Measurements from ENCODE around the gene HIF1A. TPM values are rescaled to one million over a fixed set of nuclear protein-coding genes. Genes with fewer than 3 reads are reported as not detected.

Gene HIF1A
- total RNA-seq, 1 donor from 2014 or later = 179 TPM

GRCh38 chr14:61671082-61671481 is 24.2 kb upstream of the HIF1A start:
- peaks cover 11% of the 10 kb centered on the region for H3K4me1 Mint-ChIP-seq
- POLR2A ChIA-PET = interaction anchor here (0.7 to 2.4 kb wide), 4 partner anchors 10 to 192 kb away, joined by 3 to 11 read pairs (median 6); partner anchors contain the start of gene HIF1A

GRCh38 chr14:61672796-61673195 is 22.5 kb upstream of the HIF1A start:
- no peak overlapping the region for H3K4me3 Mint-ChIP-seq
- H3K27ac Mint-ChIP-seq = no peak overlapping the region

More at GRCh38 chr14:61671082-61671481, 24.2 kb upstream of the HIF1A start:
- CTCF ChIA-PET = no interaction called here
- no peak for TF ChIP-seq CTCF (IDR thresholded peaks at IDR 0.05)
- intact Hi-C loops (cut with micrococcal nuclease) = loop anchor here (1.0 to 2.0 kb wide), 2 partner anchors 8 to 24 kb away; partner anchors contain the start of gene HIF1A
- no peak overlapping the region for H3K27ac Mint-ChIP-seq
- no peaks in the 10 kb centered on the region for H3K9me3 Mint-ChIP-seq
- no peaks in the 10 kb centered on the region for H3K36me3 Mint-ChIP-seq (ENCODE audit: low read depth)
- DNase-seq (no peak), ATAC-seq (ENCODE audit: low read depth) (peak; percentile 68)
- no peaks in the 10 kb centered on the region for H3K27me3 Mint-ChIP-seq
- no peak overlapping the region for H3K4me3 Mint-ChIP-seq

GRCh38 chr14:61673305-61673704 is 22.0 kb upstream of the HIF1A start:
- Mint-ChIP-seq H3K36me3 (ENCODE audit: low read depth) (no peaks in the 10 kb centered on the region), H3K9me3 (no peaks in the 10 kb centered on the region), H3K4me1 (peaks cover 9% of the 10 kb centered on the region), H3K27ac (no peak overlapping the region), H3K4me3 (no peak overlapping the region), H3K27me3 (no peaks in the 10 kb centered on the region)
- CTCF ChIA-PET = no interaction called here
- intact Hi-C loops (cut with micrococcal nuclease) = no loop called here
- TF ChIP-seq CTCF (IDR thresholded peaks at IDR 0.05) = no peak
- POLR2A ChIA-PET = interaction anchor here (0.7 to 1.1 kb wide), 4 partner anchors 22 to 197 kb away, joined by 3 read pairs; partner anchors contain the start of genes HIF1A and SNAPC1
- no peak for DNase-seq
- ATAC-seq (ENCODE audit: low read depth) = no peak

More at GRCh38 chr14:61672796-61673195, 22.5 kb upstream of the HIF1A start:
- intact Hi-C loops (cut with micrococcal nuclease) = no loop called here
- Mint-ChIP-seq H3K9me3 (no peaks in the 10 kb centered on the region), H3K36me3 (ENCODE audit: low read depth) (no peaks in the 10 kb centered on the region), H3K27me3 (no peaks in the 10 kb centered on the region), H3K4me1 (peaks cover 9% of the 10 kb centered on the region)
- TF ChIP-seq CTCF (IDR thresholded peaks at IDR 0.05) = no peak
- no peak for DNase-seq
- CTCF ChIA-PET = no interaction called here
- ATAC-seq (ENCODE audit: low read depth) = no peak
- POLR2A ChIA-PET = interaction anchor here (0.7 to 2.2 kb wide), 6 partner anchors 46 to 196 kb away, joined by 3 to 8 read pairs (median 5); partner anchors contain the start of gene SNAPC1

- POLR2A ChIA-PET = no interaction called here
- TF ChIP-seq CTCF (IDR thresholded peaks at IDR 0.05) = no peak
- intact Hi-C loops (cut with micrococcal nuclease) = no loop called here
Observed at GRCh38 chr14:61675291-61675690, 20.0 kb upstream of the HIF1A start.

GRCh38 chr14:61677479-61677878 is 17.8 kb upstream of the HIF1A start:
- Mint-ChIP-seq H3K4me3 (no peak overlapping the region), H3K27me3 (no peaks in the 10 kb centered on the region), H3K9me3 (no peaks in the 10 kb centered on the region), H3K4me1 (peaks cover 7% of the 10 kb centered on the region), H3K27ac (no peak overlapping the region), H3K36me3 (ENCODE audit: low read depth) (no peaks in the 10 kb centered on the region)
- CTCF ChIA-PET = no interaction called here
- DNase-seq (no peak), ATAC-seq (ENCODE audit: low read depth) (no peak)
- POLR2A ChIA-PET = no interaction called here
- TF ChIP-seq CTCF (IDR thresholded peaks at IDR 0.05) = no peak
- intact Hi-C loops (cut with micrococcal nuclease) = no loop called here

More at GRCh38 chr14:61675291-61675690, 20.0 kb upstream of the HIF1A start:
- no peak overlapping the region for H3K4me3 Mint-ChIP-seq
- no peak for ATAC-seq (ENCODE audit: low read depth)
- no peaks in the 10 kb centered on the region for H3K9me3 Mint-ChIP-seq
- no peak for DNase-seq
- no peaks in the 10 kb centered on the region for H3K27me3 Mint-ChIP-seq
- no peaks in the 10 kb centered on the region for H3K36me3 Mint-ChIP-seq (ENCODE audit: low read depth)
- CTCF ChIA-PET = no interaction called here
- H3K27ac Mint-ChIP-seq = no peak overlapping the region
- peaks cover 9% of the 10 kb centered on the region for H3K4me1 Mint-ChIP-seq
